Adipocyte (in vitro differentiated cells): ENCODE results near the gene FAM98C.

Experiments used
- DNase-seq: peaks from one replicate; pipeline ENCODE4 v3.0.0-alpha.2; 2015; ENCODE audit warnings: low read depth
- H3K27me3 ChIP-seq: replicated peaks from 2 replicates; pipeline ENCODE4 v1.7.0; 2013; ENCODE audit warnings: mild to moderate bottlenecking, low read length, moderate library complexity; ENCODE audit not compliant: control insufficient read depth, insufficient read depth
- H3K36me3 ChIP-seq: 2 replicates; pipeline ENCODE4 v1.7.0; 2013; ENCODE audit warnings: low read length, mild to moderate bottlenecking, moderate library complexity; ENCODE audit not compliant: control insufficient read depth, insufficient read depth, severe bottlenecking
- H3K4me1 ChIP-seq: 2 replicates; pipeline ENCODE4 v1.7.0; 2013; ENCODE audit warnings: mild to moderate bottlenecking, low read length, moderate library complexity; ENCODE audit not compliant: control insufficient read depth, insufficient read depth
- H3K4me3 ChIP-seq: 2 replicates; pipeline ENCODE4 v1.7.0; 2013; ENCODE audit warnings: mild to moderate bottlenecking, low read length, moderate library complexity
- H3K9ac ChIP-seq: 2 replicates; pipeline ENCODE4 v1.7.0; 2013; ENCODE audit warnings: mild to moderate bottlenecking, low read length, moderate library complexity
- H3K9me3 ChIP-seq: 2 replicates; pipeline ENCODE4 v1.7.0; 2013; ENCODE audit warnings: mild to moderate bottlenecking, low read length, moderate library complexity; ENCODE audit not compliant: control insufficient read depth

Gene FAM98C

GRCh38 chr19:38367041-38367440 is 35.9 kb upstream of the FAM98C start:
- Histone ChIP-seq H3K4me3 (no peak overlapping the region), H3K9ac (no peak overlapping the region), H3K36me3 (no peaks in the 10 kb centered on the region), H3K9me3 (no peaks in the 10 kb centered on the region), H3K4me1 (no peaks in the 10 kb centered on the region), H3K27me3 (peaks cover 26% of the 10 kb centered on the region)
- DNase-seq, result no peak

DNA sequence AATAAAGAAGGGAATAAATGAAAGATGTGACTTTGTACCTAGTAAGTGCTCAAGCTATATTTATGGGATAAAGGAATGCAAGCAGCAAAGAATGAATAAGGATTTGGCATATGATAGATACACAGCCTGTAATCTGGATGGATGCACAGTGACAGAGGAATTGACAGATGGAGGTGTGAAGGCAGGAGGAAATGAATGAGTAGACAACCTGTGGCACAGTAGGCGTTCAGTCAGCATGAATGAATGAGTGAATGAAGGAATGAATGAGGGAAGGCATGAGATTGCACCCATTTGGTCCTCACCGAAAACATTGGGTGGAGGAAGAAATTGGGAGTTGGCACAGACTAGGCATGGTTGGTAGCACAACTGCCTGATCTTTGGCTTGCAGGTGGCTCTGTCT is 33.3 kb upstream of the FAM98C start:
- DNase-seq, result no peak
- Histone ChIP-seq H3K9me3 (no peaks in the 10 kb centered on the region), H3K9ac (no peak overlapping the region), H3K36me3 (no peaks in the 10 kb centered on the region), H3K4me1 (no peaks in the 10 kb centered on the region), H3K4me3 (no peak overlapping the region), H3K27me3 (peaks cover 26% of the 10 kb centered on the region)

GRCh38 chr19:38370299-38370698 is 32.6 kb upstream of the FAM98C start:
- no peak for DNase-seq
- Histone ChIP-seq H3K9ac (no peak overlapping the region), H3K9me3 (no peaks in the 10 kb centered on the region), H3K27me3 (peaks cover 26% of the 10 kb centered on the region), H3K4me1 (no peaks in the 10 kb centered on the region), H3K36me3 (no peaks in the 10 kb centered on the region), H3K4me3 (no peak overlapping the region)

DNA sequence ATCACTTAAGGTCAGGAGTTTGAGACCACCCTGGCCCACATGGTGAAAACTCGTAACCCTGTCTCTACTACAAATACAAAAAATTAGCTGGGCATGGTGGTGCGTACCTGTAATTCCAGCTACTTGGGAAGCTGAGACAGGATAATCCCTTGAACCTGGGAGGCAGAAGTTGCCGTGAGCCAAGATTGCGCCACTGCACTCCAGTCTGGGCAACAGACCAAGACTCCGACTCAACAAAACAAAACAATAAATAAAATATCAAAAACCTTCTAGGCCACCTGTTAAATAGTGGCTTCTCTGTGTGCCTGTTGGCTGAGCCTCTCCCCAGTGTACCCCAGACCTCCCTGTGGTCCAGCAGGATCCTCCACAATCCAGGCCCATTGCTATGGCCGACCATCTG is 31.8 kb upstream of the FAM98C start:
- no peaks in the 10 kb centered on the region for H3K9me3 ChIP-seq
- no peak for DNase-seq
- peaks cover 6% of the 10 kb centered on the region for H3K4me1 ChIP-seq
- peaks cover 23% of the 10 kb centered on the region for H3K27me3 ChIP-seq
- H3K9ac ChIP-seq, result no peak overlapping the region
- peaks cover under 1% of the 10 kb centered on the region for H3K36me3 ChIP-seq
- H3K4me3 ChIP-seq, result no peak overlapping the region

- Histone ChIP-seq H3K36me3 (peaks cover 27% of the 10 kb centered on the region), H3K4me3 (peak overlapping the region; percentile 96), H3K9me3 (no peaks in the 10 kb centered on the region), H3K9ac (peak overlapping the region; percentile 100), H3K4me1 (peaks cover 19% of the 10 kb centered on the region), H3K27me3 (peaks cover 10% of the 10 kb centered on the region)
- DNase-seq, result no peak
Measured at GRCh38 chr19:38373907-38374331, 29.0 kb upstream of the FAM98C start.

- Histone ChIP-seq H3K4me1 (peaks cover 19% of the 10 kb centered on the region), H3K9me3 (no peaks in the 10 kb centered on the region), H3K36me3 (peaks cover 33% of the 10 kb centered on the region), H3K4me3 (peak within 1 kb of the TSS; percentile 96), H3K27me3 (peaks cover 8% of the 10 kb centered on the region), H3K9ac (peak within 1 kb of the TSS; percentile 100)
- DNase-seq, result peak; percentile 100
Measured at GRCh38 chr19:38374332-38375097, 28.4 kb upstream of the FAM98C start, which contains the start of gene PSMD8. PSMD8 (plus strand) TSS chr19:38374571; CDS start chr19:38374602, 31 bp downstream.

DNA sequence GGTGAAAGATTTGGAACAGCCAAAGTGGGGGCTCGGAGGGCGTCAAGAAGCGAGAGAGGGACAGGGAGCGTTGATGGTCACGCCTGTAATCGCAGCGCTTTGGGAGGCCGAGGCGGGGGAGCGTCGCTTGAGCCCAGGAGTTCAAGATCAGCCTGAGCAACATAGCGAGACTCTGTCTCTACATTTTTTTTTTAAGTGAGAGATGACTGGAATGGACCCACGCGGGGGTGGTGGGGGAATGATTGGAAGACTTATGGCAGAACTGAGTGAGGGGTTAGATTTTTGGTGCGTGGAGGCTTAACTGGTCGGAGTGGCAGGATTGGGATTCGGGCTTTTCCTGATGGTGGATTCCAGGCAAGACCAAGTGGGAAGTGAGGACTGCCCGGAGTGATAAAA is 27.8 kb upstream of the FAM98C start:
- Histone ChIP-seq H3K9ac (peak overlapping the region; percentile 100), H3K27me3 (peaks cover 2% of the 10 kb centered on the region), H3K4me1 (peaks cover 19% of the 10 kb centered on the region), H3K36me3 (peaks cover 36% of the 10 kb centered on the region), H3K4me3 (peak overlapping the region; percentile 96), H3K9me3 (no peaks in the 10 kb centered on the region)
- DNase-seq, result peak; percentile 72

- peak overlapping the region; percentile 96 for H3K4me3 ChIP-seq
- peak; percentile 27 for DNase-seq
- H3K9ac ChIP-seq, result peak overlapping the region; percentile 100
Measured at GRCh38 chr19:38375748-38376147, 27.1 kb upstream of the FAM98C start.

DNA sequence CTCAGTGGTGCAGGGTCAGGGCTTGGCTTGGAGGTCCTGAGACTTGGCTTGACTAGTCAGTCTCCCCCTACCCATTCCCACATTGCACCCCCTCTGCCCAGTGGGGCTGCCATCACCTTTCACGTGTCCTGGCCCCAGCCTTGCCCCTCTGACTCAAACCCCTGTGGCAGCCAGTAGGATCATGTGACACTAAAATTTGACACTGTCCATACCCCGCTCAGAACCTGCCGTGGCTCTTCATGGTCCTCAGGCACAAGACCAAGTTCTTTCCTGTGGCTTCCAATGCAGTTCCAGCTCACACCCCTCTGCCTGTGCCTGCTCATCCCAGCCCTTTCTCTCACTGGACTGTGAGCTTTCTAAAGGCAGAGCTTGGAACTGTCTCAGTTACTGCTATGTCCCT is 26.3 kb upstream of the FAM98C start:
- Histone ChIP-seq H3K9ac (peak overlapping the region; percentile 39), H3K27me3 (no peaks in the 10 kb centered on the region), H3K9me3 (no peaks in the 10 kb centered on the region), H3K36me3 (peaks cover 51% of the 10 kb centered on the region), H3K4me3 (peak overlapping the region; percentile 96), H3K4me1 (peaks cover 19% of the 10 kb centered on the region)
- DNase-seq, result no peak

More at GRCh38 chr19:38375748-38376147, 27.1 kb upstream of the FAM98C start:
- H3K4me1 ChIP-seq, result peaks cover 19% of the 10 kb centered on the region
- no peaks in the 10 kb centered on the region for H3K9me3 ChIP-seq
- no peaks in the 10 kb centered on the region for H3K27me3 ChIP-seq
- H3K36me3 ChIP-seq, result peaks cover 43% of the 10 kb centered on the region

- peak overlapping the region; percentile 96 for H3K4me3 ChIP-seq
- peak overlapping the region; percentile 39 for H3K9ac ChIP-seq
- no peaks in the 10 kb centered on the region for H3K27me3 ChIP-seq
- no peaks in the 10 kb centered on the region for H3K9me3 ChIP-seq
- peaks cover 56% of the 10 kb centered on the region for H3K36me3 ChIP-seq
- DNase-seq, result no peak
- H3K4me1 ChIP-seq, result peaks cover 19% of the 10 kb centered on the region
Measured at GRCh38 chr19:38377052-38377451, 25.8 kb upstream of the FAM98C start.

GRCh38 chr19:38378866-38379265 is 24.0 kb upstream of the FAM98C start:
- peaks cover 74% of the 10 kb centered on the region for H3K36me3 ChIP-seq
- H3K27me3 ChIP-seq, result no peaks in the 10 kb centered on the region
- peaks cover 19% of the 10 kb centered on the region for H3K4me1 ChIP-seq
- H3K9ac ChIP-seq, result no peak overlapping the region
- H3K9me3 ChIP-seq, result no peaks in the 10 kb centered on the region
- H3K4me3 ChIP-seq, result no peak overlapping the region
- no peak for DNase-seq
